ENCODE results near the gene CUL4A.

- no peak for TF ChIP-seq CTCF (IDR thresholded peaks at IDR 0.05)
- TF ChIP-seq EZH2 (IDR thresholded peaks at IDR 0.05), result no peak
- TF ChIP-seq EZH2phosphoT487 (IDR thresholded peaks at IDR 0.05), result no peak
Measured at GRCh38 chr13:113216254-113217048, 7.0 kb downstream of the CUL4A start.

All from neural progenitor cell (in vitro differentiated cells).